GM19455 (cell line): ENCODE data around the gene TELO2.

Source experiments
- ATAC-seq: cut with Tn5 transposase; IDR thresholded peaks from one replicate; pipeline ENCODE4 v1.9.1; 2021; ENCODE audit not compliant: unreplicated experiment

Gene TELO2

GRCh38 chr16:1492923-1493745, at the start of gene TELO2:
Gene TELO2, plus strand, starts transcription at chr16:1493360. Its CDS starts 922 bp downstream, at chr16:1494282.
- ATAC-seq, result peak; percentile 53

- ATAC-seq, result no peak
Measured at GRCh38 chr16:1443403-1443973, 49.7 kb upstream of the TELO2 start.

DNA sequence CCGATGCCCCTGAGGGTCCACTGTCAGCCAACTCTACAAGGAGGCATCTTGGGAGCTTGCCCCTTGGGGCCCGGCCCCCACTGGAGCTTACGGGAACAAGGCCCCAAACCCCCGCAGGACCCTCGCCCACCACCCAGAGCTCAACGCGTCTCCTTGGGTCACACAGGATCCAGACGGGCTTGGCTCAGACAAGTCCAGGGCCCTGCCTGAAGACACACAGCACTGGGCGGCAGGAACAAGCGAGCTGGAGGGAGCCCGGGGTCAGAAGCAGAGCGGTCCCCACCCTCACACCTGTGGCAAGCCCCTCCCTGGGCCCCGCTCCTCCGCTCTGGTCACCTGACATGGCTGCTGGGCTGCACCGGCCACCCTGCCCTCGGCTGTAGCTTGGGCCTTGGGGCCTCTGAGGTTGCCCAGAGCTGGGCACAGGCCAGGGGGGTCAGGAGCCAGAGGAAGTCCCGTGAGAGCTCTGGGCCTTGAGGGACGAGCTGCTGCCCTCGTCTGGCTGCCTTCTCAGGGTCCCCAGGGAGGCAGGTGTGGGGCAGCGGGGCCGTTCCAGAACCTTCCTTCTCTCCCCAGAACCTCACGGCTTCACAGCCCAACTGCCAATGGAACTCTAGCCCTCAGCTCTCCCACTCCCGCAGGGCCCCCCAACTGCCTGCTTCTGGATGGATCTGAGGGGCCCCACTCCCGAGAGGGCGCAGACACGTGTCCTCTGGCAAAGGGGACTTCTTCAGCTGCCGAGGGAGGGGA, 49.0 kb upstream of the TELO2 start, which contains the start of gene CCDC154:
CCDC154 (minus strand) TSS at position 577 of the 750 bp plus-strand sequence; CDS start at position 343, 234 bp downstream.
- ATAC-seq, result no peak

DNA sequence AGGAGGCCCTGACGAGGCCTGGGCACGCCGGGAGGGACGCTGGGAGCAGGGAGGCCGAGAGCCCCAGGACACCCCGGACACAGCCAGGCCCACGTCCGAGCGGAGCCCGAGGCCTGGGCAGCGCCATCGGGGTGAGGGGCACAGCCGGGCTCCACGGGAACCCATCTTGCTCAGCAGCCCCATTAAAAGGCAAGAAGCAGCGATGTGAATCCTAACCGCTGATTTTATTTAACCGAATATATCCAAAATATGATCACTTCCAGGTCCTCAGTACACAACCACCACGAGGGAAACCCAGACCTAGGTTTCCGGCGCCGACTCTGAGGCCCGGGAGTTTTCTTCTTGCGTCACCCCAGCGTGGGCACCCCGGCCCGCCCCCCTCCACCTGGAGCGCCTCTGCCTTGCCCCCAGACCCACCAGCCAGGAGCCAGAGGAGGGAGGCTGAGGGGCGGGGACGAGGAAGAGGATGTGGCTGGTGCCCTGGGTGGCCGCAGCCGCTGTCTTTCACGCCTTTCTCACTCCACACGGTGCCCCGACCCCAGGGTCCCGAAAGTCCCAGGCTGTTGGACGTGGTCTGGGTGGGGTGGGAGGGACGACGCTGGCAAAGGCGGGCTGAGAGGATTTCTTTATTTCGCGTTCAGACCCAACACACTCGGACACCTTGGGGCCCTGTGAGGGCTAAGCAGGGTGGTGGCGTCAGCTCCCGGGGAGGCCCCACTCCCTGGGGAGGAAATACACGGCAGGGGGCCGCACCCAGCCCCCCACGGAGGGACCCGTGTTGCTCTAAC, 48.2 kb upstream of the TELO2 start:
- ATAC-seq, result no peak

DNA sequence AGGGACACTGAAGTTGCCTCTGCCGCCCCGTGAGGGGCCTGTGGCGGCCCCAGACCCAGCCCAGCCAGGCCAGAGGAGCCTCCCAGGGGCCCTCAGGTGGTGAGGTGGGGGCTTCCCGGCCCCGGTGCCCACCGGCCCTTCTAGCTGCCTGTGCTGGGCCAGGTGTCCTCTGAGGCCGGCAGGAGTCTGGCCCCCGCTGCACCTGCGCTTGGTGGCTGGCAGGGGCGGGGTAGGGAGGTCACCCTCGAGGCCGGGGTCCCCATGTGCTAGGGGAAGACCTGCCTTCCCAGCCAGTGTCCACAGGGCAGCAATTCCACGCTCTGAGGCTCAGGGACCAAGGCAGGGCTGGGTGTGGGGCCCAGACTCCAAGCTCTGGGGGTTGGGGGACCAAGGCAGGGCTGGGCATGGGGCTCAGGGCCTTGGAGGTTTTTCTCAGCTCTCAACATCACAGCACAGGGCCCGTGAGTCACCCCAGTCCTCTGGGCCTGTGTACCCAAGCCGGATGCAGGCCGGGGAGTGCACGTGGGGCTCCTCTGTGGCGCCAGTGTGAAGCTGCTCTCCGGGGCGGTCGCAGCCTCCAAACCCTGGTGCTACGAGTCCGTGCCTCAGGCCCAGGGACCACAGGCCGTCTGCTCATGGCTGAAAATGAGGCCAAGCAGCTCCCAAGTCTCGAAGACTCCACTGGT, 47.5 kb upstream of the TELO2 start:
- no peak for ATAC-seq

GRCh38 chr16:1446296-1447080, 46.7 kb upstream of the TELO2 start:
- no peak for ATAC-seq

DNA sequence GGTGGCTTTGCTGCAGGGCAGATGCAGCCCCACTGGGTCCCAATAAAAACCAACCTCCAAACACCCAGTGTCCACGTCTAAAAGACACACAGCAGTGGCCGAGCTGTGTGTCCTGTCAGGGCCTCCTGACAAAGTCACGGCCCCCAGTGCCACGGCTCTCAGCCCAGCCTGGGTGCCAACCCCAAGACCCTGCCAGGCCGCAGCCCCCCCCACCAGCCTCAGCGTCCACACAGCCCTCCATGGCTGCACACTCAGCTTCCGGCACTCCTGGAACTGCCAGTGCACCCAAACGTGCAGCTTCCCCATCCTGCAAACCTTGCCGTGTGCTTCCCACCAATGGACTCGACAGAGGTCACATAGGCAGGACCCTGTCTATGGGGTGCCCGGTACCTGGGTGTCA, 45.2 kb upstream of the TELO2 start:
- ATAC-seq, result no peak

DNA sequence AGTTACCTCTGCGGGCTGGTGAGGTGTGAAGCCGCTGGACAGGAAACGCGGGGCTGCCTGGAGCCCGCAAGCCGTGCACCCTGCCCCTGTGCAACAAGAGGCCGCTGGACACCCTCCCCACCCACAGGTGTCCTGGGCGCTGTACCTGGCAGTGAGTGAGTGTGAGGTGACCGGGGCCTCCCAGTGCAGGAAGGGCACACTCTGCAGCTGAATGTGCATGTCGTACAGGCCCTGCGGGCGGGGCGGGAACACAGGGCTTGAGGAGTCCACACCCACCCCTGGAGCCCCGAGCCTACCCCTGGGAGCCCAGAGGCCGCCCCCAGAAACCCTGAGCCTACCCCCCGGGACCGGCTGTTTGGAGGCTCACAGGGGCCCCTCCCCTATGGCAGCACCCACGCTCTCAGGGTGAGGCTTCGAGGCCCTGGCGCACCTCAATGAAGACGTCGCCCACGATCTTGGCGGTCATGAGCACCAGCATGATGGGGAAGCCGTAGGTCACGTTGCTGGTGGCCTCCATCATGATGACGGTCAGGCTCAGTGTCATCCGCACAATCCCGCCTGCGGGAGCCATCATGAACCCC, 44.5 kb upstream of the TELO2 start:
- ATAC-seq, result no peak

- ATAC-seq, result no peak
Measured at GRCh38 chr16:1449201-1449788, 43.9 kb upstream of the TELO2 start.

DNA sequence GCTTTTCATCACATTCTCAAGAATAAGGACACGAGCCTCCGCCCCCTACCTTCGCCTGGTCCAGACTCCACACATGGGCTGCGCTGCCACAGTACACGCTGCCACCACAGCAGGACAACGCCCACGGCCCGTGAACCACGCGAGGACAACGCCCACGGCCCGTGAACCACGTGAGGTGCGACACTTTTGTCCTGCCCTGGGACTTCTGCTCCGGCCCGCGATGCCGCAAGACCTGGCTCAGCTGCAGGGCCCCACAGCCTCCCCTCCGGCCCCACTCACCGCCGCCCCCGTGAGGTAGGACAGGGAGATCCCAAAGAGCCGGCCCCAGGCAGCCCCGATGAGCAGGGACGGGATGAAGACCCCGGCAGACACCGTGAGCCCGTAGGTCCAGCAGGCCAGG, 42.9 kb upstream of the TELO2 start:
- ATAC-seq, result no peak

- ATAC-seq, result no peak
Measured at GRCh38 chr16:1450841-1451240, 42.3 kb upstream of the TELO2 start.

DNA sequence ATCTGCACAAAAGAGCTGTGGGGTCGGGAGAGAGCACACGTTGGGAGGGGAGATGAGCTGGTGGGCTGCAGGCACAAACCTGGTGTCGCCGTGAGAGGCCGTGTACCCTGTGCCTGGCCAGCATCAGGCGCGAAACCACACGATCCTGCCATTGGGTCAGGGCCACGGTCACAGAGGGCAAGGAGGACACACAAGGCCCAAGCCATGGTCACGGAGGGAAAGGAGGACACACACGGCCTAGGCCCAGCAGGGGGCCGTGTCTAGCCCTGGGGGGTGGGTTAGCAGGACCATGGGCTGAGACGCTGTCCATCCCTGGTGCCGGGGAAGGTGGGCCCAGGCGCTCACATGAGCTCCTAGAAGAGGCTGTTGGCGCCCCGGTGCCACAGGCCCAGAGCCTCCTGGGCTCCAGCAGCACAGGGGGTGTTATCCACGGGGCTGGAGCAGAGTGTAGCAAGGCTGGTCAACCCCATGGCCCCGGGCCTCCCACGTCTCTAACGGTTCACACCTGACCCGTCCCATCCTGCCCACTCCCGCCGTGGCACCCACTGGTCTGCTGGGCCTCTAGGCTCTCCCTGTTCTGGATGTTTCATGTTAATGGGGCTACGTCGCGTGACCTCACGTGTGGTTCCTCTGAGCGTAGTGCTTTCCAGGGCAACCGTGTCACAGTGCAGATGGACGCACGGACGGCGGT, 41.3 kb upstream of the TELO2 start:
- ATAC-seq, result no peak

DNA sequence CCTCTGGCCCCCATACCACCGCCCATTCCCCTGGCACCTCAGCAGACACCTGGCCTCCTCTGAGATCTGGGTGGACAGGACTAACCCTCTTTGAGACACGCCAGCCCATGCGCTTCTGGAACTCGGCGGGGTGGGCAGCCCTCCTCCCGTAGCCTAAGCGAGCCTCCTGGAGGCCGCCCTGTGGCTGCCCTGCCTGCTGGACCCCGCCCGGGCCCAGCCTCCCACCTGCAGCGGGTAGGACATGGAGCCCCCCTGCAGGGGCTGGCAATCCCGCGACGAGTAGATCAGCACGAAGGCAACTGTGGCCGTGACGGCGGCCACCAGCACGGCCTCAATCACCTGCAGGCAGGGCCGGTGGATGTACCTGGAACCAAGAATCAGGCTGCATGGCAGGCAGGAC, 40.6 kb upstream of the TELO2 start:
- ATAC-seq, result no peak

GRCh38 chr16:1453316-1453715, 39.8 kb upstream of the TELO2 start:
- no peak for ATAC-seq

DNA sequence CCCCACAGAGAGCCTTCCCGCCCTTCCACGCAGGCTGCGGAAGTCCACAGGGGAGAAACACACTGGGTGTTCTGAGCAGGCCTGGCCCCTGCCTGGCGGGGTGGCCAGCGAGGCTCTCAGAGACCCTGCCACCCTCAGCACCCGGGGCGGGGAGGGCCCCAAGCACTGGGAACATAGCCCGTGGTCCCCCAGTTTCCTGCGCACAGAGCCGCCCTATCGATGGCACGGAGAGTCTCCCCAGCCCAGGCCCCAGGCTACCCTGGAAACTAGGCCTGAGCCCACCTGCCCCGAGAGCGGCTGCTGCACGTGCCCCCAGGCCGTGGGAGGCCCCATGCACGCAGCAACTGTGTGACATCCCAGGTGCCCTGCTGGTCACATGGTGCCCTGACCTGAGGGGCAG, 38.6 kb upstream of the TELO2 start:
- ATAC-seq, result no peak

- ATAC-seq, result no peak
Measured at GRCh38 chr16:1455190-1456171, 37.7 kb upstream of the TELO2 start.

DNA sequence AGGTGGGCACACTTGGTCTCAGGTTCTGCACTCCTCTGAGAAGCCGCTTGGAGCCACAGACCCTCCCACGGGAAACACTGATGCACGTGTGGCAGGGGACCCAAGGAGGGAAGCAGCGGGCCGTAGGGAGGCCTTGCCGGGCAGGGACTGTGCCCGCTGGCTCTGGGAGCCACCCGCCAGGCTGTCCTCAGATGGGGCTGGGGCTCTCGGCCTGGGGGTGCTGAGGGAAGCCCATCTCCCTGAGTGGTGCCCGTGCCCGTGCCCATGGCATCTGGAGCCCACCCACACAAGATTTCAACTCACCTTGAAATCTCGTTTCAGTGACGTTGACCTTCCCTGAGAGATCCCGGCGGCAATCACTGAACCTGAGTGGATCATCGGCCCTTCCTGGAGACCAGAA, 36.2 kb upstream of the TELO2 start:
- ATAC-seq, result no peak
